NCI-H2107 treated with DMSO at 0.1 percent for 48 hours (cell line): ENCODE results near the gene CT55.
"Not testable (repeated sequence)": the region's sequence is repeated elsewhere in the genome, so short reads cannot be mapped to it uniquely, and the experiment has no call there.

ENCODE experiments used
- DNase-seq: peaks from one replicate; lab custom pipeline; 2025; ENCODE audit not compliant: unreplicated experiment; lab: John Stamatoyannopoulos, UW

The CT55 gene, protein sequence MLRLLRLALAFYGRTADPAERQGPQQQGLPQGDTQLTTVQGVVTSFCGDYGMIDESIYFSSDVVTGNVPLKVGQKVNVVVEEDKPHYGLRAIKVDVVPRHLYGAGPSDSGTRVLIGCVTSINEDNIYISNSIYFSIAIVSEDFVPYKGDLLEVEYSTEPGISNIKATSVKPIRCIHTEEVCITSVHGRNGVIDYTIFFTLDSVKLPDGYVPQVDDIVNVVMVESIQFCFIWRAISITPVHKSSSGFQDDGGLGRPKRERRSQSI

DNA sequence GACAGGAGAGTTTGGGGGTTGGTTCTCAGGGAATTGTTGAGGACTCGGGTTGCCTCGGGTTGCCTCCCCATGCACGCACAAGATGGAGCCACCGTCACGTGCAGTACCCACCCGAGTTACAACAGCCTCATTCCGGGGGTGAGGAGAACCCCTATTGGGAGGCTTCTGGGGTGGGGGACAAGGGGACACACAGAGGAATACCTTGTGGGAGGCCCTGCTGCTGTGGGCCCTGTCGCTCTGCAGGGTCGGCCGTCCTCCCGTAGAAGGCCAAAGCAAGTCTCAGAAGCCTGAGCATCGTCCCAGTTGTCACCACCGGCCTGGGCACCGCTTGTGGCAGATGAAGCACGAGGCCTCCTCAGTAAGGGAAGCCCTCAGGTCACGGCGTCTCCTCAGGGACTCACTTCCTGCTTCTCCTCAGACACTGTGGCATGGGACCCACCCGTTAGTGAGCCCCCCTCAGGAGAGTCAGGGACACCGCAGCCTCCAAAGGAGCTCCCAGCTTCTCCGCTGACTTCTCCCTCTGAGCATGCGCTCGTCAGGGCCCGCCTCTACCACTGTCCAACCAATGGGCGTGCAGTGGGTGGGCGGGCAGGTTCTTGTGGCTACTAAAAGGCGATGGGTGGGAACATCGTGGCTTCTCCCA, at the start of gene CT55:
Gene CT55 (minus strand): TSS at position 522 of the 643 bp plus-strand sequence. CDS start 227 bp downstream, at position 295.
- DNase-seq, result no peak

DNA sequence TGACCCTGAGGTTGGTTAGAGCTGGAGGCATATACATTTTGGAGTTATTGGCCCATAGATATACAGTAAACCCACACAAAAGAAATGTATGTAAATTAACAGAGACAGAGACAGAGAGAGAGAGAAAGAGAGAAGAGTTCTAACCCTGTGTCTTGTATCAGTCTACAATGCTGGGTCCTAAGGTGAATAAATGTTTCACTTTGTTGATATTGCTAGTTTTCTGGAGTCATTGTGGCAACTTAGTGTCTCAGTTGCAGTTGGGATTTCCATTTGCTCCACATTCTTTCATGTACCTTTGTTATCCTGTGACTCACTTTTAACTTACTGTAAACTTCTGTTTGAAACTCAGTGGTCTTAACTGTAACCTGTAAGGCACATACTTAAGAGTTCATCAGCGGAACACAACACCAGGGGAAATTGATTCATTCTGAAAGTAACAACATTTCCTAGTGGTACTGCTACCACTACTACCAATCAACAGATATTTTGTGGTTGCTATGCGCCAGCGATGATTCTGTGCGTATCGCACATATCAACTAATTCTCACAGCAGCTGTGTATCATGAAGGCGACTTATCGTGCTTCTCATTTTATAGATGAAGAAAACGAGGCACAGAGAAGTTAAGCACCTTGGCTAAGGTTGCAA, 42.1 kb upstream of the CT55 start:
- no peak for DNase-seq

DNA sequence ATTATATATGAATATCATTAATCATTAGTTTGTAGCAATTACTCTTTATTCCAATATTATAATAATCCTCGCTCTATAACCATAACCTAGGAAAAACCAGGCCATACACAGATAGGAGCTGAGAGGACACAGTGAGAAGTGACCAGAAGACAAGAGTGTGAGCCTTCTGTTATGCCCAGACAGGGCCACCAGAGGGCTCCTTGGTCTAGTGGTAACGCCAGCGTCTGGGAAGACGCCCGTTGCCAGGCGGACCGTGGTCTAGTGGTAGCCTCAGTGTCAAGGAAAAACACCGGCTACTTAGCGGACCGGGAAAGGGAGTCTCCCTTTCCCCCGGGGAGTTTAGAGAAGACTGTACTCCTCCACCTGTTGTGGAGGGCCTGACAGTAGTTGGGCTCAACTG, 35.2 kb upstream of the CT55 start:
- not testable (repeated sequence) for DNase-seq

DNA sequence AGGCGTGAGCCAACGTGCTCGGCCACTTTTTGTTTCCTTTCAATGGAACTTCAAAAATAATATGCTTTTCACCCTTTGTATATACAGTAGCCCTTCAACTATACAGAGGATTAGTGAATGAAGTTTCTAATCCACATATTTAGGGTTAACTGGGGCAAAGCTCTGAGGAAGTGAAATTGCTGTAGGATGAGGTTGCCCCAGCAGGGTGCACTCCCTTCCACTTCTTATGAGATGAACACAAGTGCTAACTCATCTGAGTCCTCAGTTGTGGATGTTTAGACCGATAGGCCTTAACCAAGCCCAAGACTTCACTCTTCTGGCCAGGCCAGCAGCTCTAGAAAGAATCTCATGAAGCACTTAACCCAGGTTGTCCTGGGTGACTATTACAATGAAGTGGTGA, 29.1 kb upstream of the CT55 start:
- no peak for DNase-seq

DNA sequence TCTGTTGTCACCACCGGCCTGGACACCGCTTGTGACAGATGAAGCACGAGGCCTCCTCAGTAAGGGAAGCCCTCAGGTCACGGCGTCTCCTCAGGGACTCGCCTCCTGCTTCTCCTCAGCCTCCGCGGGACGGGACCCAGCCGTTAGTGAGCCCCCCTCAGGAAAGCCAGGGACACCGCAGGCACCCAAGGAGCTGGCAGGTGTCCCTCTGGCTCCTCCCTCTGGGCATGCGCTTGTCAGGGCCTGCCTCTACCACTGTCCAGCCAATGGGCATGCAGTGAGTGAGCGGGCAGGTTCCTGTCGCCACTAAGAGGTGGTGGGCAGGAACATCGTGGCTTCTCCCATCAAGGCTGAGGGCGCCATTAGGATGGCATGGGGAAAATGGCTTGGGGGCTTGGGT, 23.5 kb upstream of the CT55 start:
- DNase-seq, result no peak

DNA sequence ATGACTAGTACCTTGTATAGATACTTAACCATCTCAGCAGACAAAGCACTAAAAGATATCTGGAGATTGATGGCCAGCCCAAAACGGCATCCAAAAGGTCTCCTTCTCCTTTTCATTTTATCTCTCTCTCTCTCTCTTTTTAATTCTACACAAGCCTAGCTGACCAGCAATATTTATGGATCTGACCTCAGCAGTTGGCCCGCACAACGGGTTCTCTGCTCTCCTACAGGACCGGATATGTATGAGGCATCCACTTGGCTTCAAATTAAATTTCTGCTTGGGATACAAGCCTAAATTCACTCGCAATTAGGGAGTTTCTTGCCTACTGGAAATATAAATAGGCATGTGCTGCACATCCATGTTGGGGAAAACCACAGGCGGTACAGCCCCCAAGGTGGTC, 22.5 kb upstream of the CT55 start:
- DNase-seq, result no peak

DNA sequence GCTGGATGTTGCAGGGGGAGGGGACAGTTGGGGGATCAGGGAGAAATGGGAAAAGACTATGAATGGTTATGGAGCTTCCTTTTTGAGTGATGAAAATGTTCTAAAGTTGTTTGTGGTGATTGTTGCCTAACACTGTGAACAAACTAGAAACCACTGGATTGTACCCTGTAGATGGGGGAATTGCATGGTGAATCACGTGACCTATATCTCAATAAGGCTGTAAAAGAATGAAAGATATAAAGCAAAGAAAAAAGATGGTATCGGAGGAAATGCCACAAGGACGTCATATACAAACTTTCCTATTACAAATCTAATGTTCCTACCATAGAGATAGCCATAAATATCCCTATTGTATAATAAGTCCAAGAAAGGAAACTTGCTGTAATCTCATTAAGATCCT, 20.6 kb upstream of the CT55 start:
- no peak for DNase-seq

DNA sequence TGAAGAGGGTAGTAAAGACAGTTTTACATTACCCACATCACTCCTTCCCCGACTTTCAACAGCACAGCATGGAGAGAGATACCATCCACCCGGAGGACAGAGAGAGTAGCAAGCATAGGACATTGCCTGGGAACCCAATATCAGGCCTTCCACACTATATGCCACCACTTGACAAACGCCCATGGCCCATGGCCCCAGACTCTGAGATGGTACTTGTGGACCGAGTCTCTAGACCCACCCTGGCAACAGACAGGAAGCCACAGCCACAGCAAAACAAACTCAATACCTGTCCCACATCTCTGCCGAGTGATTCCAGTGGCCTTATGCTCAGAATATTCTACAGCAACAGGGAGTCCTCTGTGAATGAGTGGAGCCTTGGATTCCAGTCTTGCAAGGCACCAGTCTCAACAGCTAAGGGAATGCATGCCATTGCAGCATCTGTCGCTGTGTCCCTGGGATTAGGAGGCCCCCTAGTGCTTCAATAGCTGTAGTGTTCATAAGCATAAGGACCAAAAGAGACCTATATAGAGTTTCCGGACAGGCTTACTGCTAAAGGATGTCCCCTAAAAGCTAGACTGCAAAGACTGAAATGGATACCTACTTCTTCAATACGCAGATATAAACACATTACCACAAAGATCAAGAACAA, 14.7 kb upstream of the CT55 start:
- DNase-seq, result peak; percentile 30

DNA sequence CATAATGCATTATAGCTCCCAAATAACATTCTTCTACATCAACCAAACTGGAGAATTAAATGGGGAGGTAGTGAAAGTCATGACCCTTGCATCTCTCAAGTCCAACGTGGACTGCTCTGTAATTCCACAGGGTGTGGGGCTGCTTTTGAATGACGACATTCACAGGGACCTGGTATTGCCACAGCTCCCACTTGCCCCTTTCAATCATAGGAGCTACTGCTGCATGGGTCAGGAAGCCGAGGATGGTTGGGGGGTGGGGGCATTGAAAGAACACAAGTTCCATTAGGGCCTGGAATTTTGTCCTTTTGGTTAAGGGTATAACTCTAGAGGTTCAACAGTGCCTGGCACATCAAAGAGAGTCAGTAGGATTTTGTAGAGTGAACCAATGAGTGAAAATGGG, 7.4 kb upstream of the CT55 start:
- DNase-seq, result no peak

DNA sequence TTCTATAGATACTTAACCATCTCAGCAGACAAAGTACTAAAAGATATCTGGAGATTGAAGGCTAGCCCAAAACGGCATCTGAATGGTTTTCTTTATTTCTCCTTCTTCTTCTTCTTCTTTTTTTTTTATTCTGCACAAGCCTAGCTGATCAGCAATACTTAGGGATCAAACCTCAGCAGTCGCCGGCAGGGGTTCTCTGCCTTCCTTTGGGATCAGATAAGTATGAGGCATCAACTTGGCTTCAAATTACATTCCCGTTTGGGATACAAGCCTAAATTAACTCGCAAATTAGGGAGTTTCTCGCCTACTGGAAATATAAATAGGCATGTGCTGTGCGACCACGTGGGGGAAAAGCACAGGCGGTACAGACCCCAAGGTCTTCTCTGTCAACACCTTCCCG, 730 bp downstream of the CT55 start:
- no peak for DNase-seq

DNA sequence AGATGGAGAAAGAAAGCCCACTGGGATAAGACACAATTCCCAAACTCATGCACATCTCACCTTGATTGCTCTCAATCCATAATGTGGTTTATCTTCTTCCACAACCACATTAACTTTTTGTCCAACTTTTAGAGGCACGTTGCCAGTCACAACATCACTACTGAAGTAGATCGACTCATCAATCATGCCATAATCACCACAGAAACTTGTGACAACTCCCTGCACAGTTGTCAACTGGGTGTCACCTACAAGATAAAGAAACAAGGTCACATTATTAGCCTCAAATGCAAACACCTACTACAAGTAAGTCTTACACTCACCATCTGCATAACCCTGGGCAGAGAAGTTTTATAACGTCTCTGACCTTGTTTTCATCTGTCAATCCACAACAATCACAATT, 1.7 kb downstream of the CT55 start:
- not testable (repeated sequence) for DNase-seq

DNA sequence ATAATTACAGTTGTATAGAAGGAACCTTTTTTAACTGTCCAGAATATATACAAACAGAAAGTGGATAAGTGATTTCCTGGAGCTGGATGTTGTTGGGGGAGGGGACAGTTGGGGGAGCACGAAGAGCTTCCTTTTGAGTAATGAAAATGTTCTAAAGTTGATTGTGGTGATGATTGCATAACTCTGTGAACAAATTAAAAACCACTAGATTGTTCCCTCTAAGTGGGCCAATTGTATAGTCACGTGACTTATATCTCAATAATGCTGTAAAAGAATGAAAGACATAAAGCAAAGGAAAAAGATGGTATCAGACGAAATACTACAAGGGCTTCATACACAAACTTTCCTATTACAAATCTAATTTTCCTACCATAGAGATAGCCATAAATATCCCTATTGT, 2.7 kb downstream of the CT55 start:
- no peak for DNase-seq

DNA sequence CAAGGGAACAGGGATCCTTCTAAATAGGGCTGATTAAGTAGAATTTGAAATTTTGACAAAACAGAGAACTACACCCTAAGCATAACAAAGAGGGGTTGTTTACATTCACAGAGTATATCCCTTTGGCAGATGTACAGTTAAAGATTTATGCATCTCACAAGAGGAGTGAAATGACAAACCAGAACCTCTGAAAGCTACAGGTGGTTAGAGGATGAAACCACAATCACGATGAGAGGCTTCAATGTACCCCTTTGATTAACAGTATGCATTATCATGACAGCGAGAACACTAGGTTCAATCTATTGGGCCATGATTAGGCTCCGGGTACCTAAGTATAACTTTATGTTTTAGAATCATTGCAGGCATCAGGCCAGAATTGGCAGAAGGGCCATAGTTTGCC, 16.5 kb downstream of the CT55 start:
- DNase-seq, result not testable (repeated sequence)

DNA sequence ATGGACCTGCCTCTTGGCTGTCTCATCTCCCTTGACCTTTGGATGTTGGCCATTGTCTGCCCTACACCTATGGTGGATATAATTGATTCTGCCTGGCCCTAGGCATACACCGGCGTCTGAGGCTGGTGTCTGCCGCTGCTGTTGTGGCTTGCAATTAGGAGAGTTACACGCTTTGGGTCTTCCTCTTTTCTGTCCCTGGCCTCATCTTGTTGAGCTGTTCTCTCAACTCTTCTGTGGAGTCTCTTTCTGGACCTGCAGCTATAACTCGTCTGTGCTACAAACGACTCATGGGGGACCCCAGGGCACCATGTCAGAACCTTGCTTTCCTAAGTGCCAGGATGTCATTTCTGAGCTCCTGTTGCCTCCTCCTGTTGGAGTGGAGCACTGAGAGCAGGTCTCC, 45.1 kb downstream of the CT55 start:
- DNase-seq, result not testable (repeated sequence)

DNA sequence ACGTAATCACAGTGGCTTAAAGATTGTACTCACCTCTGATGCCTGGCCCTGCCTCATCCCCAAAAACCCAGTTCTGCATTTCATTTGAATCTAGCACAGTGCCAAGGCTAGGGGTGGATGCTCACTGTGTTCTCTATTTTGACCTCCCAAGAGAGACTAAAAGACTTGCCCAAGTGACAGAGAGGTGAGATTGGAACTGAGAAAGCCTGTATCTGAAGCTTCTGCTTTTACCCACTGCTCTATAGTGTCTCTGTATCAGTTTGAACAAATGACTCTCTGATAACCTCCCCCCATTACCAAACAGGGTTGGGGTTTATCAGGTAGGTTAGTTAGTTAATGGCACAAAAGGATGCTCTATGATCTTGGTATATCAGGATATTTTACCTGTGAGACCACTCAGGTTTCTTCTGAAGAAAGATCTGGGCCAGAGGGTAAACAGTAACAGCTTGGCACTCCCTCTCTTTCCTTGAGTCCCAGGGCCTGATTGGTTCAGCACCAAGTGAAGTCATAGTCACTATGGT, 51.1 kb downstream of the CT55 start, which contains the start of gene ETDB:
Gene ETDB (minus strand): TSS at position 471 of the 521 bp plus-strand sequence. CDS start 1,265 bp downstream, outside the sequence.
- not testable (repeated sequence) for DNase-seq

DNA sequence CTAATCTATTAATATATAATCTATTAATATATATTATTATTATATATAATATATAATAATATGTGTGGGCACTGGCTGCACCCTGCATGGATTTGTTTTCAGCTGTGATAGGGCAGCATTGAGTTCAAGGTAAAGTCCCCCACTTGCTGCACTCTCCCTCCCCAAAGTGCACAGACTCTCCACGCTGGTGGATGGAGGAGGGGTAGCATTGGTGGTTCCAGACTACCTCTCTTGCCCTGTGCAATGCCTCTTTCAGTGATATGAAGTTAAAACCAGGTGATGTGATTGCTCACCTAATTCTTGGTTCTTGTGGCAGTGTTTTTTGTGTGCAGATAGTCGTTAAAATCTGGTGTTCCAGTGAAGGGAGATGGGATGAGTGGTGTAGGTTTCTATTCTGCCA, 55.1 kb downstream of the CT55 start:
- not testable (repeated sequence) for DNase-seq

DNA sequence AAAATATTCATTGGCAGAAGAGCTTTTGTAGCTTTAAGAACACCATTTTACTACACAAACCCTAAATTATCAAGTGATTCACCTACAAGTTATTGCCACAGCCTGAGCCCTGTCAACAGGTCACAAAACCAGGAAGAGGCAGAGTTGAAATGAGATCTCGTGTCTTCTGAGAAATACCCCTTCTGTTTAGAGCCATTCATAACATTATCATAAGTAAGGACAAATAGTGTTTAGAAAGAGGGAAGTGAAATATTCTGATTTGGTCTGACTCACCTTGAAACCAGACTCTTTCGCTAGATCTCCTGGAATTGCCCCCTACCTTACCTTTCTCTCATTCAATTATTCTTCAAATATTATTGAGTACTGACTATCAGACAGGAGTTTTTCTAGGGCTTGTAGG, 56.8 kb downstream of the CT55 start:
- DNase-seq, result no peak

DNA sequence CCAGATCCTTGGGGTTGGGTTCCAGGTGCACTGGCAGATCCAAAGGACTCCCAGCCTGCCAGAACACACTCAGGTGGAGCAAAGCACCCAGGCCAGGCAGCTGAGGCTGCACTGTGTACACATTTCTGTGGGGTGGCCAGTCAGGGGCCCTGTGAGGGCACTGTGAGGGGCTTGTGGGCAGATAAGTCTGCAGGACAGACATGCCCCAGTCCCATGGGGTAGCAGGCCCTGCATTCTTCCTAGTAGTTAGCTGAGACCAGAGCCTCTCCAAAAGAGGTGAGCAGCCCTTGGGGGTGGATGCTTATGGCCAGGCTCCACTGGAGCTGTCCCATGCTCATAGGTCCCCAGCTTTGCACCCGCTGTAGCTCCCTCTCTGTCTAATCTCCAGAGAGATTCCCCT, 58.5 kb downstream of the CT55 start:
- no peak for DNase-seq

DNA sequence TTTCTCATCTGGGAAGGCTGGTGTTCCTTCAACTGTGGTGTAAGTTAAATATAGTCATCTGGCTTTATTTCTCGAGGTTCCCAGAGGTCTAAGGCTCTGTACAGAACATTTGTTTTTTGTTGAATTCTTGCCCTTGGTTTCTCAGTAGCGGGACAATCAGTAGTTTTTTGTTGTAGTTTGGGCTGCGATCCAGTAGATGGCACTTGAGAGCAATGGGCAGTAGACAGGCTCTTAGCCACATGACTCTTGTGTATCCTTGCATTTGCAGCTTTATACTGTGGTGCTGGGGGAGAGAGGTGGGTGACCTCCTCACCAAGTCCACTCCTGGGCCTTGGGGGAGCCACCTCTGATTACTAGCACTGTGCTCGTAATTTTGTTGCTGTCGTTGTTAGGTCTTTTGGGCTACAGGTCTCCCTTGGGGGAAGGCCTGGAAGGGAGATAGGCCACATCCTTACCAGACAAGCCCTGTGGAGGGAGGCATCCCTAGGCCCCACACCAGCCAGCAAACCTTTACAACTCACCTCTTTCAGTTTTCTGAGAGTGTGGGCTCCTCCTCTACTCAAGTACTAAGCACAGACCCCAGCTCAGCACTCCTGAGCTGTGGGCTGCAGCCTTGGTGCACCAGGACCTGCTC, 59.0 kb downstream of the CT55 start:
- peak; percentile 19 for DNase-seq

DNA sequence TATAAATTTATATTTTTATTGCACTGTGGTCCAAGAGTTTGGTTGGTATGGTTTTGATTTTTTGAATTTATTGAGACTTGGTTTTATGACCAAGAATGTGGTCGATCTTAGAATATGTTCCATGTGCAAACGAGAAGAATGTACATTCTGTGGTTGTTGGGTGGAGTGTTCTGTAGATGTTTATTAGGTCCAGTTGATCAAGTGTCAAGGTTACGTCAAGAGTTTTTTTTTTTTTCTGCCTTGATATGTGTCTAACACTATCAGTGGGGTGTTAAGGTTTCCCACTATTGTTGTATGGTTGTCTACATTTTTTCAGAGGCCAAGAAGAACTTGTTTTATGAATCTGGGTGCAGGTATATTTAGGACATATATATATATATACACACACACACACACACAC, 61.6 kb downstream of the CT55 start:
- no peak for DNase-seq
